DOHH2 (cell line): ENCODE results near the gene TAF1C.
"Not testable (repeated sequence)": the region's sequence is repeated elsewhere in the genome, so short reads cannot be mapped to it uniquely, and the experiment has no call there.

Source experiments
- H3F3A ChIP-seq: fragments of 200-600 bp; sonication (generic), shearing (Covaris generic); 2 replicates; pipeline ENCODE4 v1.6.0; 2016; ENCODE audit warnings: antibody characterized with exemption, mild to moderate bottlenecking; ENCODE audit not compliant: control insufficient read depth, insufficient read depth
- H3K27ac ChIP-seq: fragments of 200-600 bp; sonication (generic); 2 replicates; pipeline ENCODE4 v1.5.1; 2014; ENCODE audit warnings: low read depth, mild to moderate bottlenecking, low read length, moderate library complexity
- H3K27me3 ChIP-seq: fragments of 200-600 bp; sonication (generic); 2 replicates; pipeline ENCODE4 v1.6.1; 2014; ENCODE audit warnings: mild to moderate bottlenecking, low read length, mixed read lengths; ENCODE audit not compliant: control insufficient read depth
- H3K36me3 ChIP-seq: fragments of 200-600 bp; sonication (generic); 2 replicates; pipeline ENCODE4 v1.6.1; 2014; ENCODE audit warnings: mild to moderate bottlenecking, low read length, moderate library complexity, mixed read lengths; ENCODE audit not compliant: control insufficient read depth
- H3K4me1 ChIP-seq: fragments of 200-600 bp; sonication (generic); 2 replicates; pipeline ENCODE4 v1.6.1; 2014; ENCODE audit warnings: mild to moderate bottlenecking, low read length, mixed read lengths; ENCODE audit not compliant: control insufficient read depth
- H3K4me2 ChIP-seq: fragments of 200-600 bp; sonication (generic); 2 replicates; pipeline ENCODE4 v1.6.0; 2014; ENCODE audit warnings: mild to moderate bottlenecking, low read length, moderate library complexity
- H3K4me3 ChIP-seq: fragments of 200-600 bp; sonication (generic); 2 replicates; pipeline ENCODE4 v1.5.1; 2014; ENCODE audit warnings: mild to moderate bottlenecking, low read length, mixed read lengths
- H3K79me2 ChIP-seq: fragments of 200-600 bp; sonication (generic); 2 replicates; pipeline ENCODE4 v1.6.1; 2014; ENCODE audit warnings: mild to moderate bottlenecking, low read length, mixed read lengths; ENCODE audit not compliant: control insufficient read depth
- H3K9me2 ChIP-seq: fragments of 200-600 bp; sonication (generic); replicated peaks from 2 replicates; pipeline ENCODE4 v1.6.1; 2014; ENCODE audit warnings: mild to moderate bottlenecking, low read length, mixed read lengths; ENCODE audit not compliant: control insufficient read depth
- H3K9me3 ChIP-seq: fragments of 200-600 bp; sonication (generic); 2 replicates; pipeline ENCODE4 v1.6.1; 2014; ENCODE audit warnings: antibody characterized with exemption, low read length, mixed read lengths; ENCODE audit not compliant: control insufficient read depth, insufficient read depth
- H4K20me1 ChIP-seq: fragments of 200-600 bp; sonication (generic); 2 replicates; pipeline ENCODE4 v1.6.0; 2014; ENCODE audit warnings: low read depth, mild to moderate bottlenecking, antibody characterized with exemption, low read length, moderate library complexity; ENCODE audit not compliant: control insufficient read depth, insufficient read depth
- EZH2phosphoT487 ChIP-seq: fragments of 200-600 bp; sonication (generic); IDR thresholded peaks from 2 replicates; pipeline ENCODE4 v1.6.1; 2017; ENCODE audit warnings: borderline replicate concordance, mild to moderate bottlenecking, antibody characterized with exemption, low read length, moderate library complexity, mixed read lengths
- TF ChIP-seq, protein P1 (sequence below): fragments of 200-600 bp; sonication (generic); IDR thresholded peaks from one replicate; pipeline ENCODE4 v1.5.1; 2014; ENCODE audit warnings: antibody characterized with exemption, mild to moderate bottlenecking, low read depth, low read length; ENCODE audit not compliant: poor library complexity, severe bottlenecking

TAF1C gene

DNA sequence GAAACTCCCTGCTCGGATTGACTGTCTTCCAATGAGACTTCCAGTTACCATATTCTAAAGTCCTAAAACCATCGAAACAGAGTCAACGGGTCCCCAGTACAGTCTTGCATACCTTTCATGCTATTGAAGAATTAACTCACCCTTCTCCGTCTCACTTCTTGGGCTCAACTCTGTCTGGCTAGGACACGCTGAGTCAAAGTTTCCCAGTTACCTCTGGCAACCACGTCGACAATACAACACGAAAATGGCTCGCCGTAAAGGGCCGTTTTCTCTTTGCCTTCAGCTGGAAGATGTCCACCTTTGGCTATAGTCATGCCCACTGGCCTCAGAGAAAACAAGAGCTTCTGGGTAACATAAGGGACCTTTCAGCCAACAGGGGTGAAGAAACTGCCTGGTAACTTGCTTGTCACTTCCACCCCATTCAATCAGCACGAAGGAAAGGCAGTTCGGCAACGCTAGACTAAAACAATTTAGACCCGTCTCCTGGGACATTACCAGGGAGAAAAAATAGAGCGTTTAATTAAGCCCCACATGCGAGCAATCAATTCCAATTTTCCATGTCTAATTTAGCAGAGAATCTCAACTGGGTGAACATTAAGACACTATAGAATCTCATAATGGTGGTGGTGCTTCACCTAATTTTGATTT is 31.4 kb upstream of the TAF1C start:
- no peaks in the 10 kb centered on the region for H3K79me2 ChIP-seq
- H3K27ac ChIP-seq = no peak overlapping the region
- no peaks in the 10 kb centered on the region for H3K27me3 ChIP-seq
- H3K4me3 ChIP-seq = no peak overlapping the region
- TF ChIP-seq, protein P1, sequence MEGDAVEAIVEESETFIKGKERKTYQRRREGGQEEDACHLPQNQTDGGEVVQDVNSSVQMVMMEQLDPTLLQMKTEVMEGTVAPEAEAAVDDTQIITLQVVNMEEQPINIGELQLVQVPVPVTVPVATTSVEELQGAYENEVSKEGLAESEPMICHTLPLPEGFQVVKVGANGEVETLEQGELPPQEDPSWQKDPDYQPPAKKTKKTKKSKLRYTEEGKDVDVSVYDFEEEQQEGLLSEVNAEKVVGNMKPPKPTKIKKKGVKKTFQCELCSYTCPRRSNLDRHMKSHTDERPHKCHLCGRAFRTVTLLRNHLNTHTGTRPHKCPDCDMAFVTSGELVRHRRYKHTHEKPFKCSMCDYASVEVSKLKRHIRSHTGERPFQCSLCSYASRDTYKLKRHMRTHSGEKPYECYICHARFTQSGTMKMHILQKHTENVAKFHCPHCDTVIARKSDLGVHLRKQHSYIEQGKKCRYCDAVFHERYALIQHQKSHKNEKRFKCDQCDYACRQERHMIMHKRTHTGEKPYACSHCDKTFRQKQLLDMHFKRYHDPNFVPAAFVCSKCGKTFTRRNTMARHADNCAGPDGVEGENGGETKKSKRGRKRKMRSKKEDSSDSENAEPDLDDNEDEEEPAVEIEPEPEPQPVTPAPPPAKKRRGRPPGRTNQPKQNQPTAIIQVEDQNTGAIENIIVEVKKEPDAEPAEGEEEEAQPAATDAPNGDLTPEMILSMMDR = no peak
- no peak for TF ChIP-seq EZH2phosphoT487
- H4K20me1 ChIP-seq = no peaks in the 10 kb centered on the region
- no peaks in the 10 kb centered on the region for H3K9me3 ChIP-seq
- no peaks in the 10 kb centered on the region for H3K36me3 ChIP-seq
- no peaks in the 10 kb centered on the region for H3K9me2 ChIP-seq
- no peaks in the 10 kb centered on the region for H3K4me1 ChIP-seq
- H3F3A ChIP-seq = no peaks in the 10 kb centered on the region
- no peak overlapping the region for H3K4me2 ChIP-seq

DNA sequence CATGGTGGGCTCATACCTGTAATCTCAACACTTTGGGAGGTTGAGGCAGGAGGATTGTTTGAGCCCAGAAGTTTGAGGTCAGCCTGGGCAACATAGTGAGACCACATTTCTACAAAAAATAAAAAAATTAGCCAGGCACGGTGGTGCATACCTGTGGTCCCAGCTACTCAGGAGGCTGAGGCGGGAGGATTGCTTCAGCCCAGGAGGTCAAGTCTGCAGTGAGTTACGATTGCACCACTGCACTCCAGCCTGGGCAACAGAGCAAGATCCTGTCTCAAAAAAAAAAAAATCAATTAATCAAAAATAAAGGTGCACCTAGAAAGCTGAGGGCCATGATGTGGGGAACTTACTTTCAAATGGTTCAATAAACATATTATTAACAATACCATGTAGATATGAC is 29.3 kb upstream of the TAF1C start:
- H3K27me3 ChIP-seq, H3K27ac ChIP-seq, H3K79me2 ChIP-seq, H3K9me2 ChIP-seq, H4K20me1 ChIP-seq, H3K4me2 ChIP-seq, H3K9me3 ChIP-seq, H3K4me3 ChIP-seq, H3F3A ChIP-seq, H3K36me3 ChIP-seq, H3K4me1 ChIP-seq: not testable (repeated sequence)

DNA sequence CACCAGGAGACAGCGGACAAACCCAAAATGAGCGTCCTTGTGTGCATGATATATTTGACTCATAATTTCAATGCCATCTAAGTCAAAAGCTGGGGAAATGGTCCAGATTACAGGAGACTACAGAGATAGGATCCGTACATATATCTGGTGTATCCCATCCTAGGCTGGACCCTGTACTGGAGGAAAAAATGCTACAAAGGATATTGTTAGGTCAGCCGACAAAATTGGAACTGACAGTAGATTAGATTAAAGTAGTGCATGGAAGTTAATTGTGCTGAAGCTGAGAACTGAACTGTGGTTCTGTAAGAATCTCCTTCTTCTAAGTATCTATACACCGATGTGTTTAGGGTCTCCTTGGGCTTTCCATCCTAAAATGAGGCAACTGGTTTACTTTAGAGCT is 28.7 kb upstream of the TAF1C start:
- H3K4me2 ChIP-seq = no peak overlapping the region
- no peaks in the 10 kb centered on the region for H3K9me3 ChIP-seq
- no peaks in the 10 kb centered on the region for H3K27me3 ChIP-seq
- H3K9me2 ChIP-seq = no peaks in the 10 kb centered on the region
- no peaks in the 10 kb centered on the region for H4K20me1 ChIP-seq
- H3K79me2 ChIP-seq = no peaks in the 10 kb centered on the region
- H3F3A ChIP-seq = no peaks in the 10 kb centered on the region
- no peak overlapping the region for H3K27ac ChIP-seq
- H3K4me3 ChIP-seq = no peak overlapping the region
- H3K4me1 ChIP-seq = no peaks in the 10 kb centered on the region
- no peaks in the 10 kb centered on the region for H3K36me3 ChIP-seq
- TF ChIP-seq, protein P1 = no peak
- no peak for TF ChIP-seq EZH2phosphoT487

DNA sequence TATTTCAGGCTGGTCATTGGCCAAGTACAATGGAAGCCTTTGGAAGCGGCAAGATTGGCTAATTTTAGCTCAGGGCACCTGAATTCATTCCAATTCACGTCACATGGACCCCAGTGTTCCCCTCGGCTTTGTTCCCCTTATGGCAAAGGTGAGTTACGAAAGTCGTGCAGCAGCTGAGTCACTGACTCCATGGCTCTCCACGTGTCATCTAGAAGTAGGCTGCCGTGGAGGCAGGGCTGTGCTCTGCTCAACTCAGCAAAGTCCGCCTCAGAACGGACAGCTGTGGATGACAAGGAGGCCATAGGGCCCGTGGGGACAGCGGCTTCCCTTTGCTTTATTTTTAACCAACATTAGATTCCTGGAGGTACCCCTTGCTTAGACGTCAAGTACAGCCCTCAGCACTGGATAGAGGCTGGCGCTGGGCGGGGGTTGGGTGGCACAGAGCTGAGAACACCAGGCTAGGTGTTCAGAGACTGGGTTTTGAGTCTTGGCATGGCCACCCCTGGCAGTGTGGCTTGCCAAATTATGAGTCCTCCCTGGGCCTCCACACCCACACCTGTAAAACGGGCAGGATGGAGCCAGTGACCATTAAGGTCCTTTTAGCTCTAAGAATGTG is 27.7 kb upstream of the TAF1C start:
- H4K20me1 ChIP-seq = no peaks in the 10 kb centered on the region
- H3K79me2 ChIP-seq = no peaks in the 10 kb centered on the region
- H3K9me2 ChIP-seq = no peaks in the 10 kb centered on the region
- no peak overlapping the region for H3K4me2 ChIP-seq
- no peaks in the 10 kb centered on the region for H3F3A ChIP-seq
- no peaks in the 10 kb centered on the region for H3K4me1 ChIP-seq
- H3K36me3 ChIP-seq = no peaks in the 10 kb centered on the region
- H3K4me3 ChIP-seq = no peak overlapping the region
- H3K27me3 ChIP-seq = no peaks in the 10 kb centered on the region
- no peaks in the 10 kb centered on the region for H3K9me3 ChIP-seq
- H3K27ac ChIP-seq = no peak overlapping the region
- TF ChIP-seq, protein P1 = no peak
- TF ChIP-seq EZH2phosphoT487 = no peak
